ENCODE results near the gene CTNNA2. TPM values are rescaled to one million over a fixed set of nuclear protein-coding genes. Genes with fewer than 3 reads are reported as not detected.
"Not testable (repeated sequence)": the region's sequence is repeated elsewhere in the genome, so short reads cannot be mapped to it uniquely, and the experiment has no call there.

Gene CTNNA2
- total and polyA plus RNA-seq, 11 donors, result 0.20 to 0.81 TPM; not detected in 9

- Histone ChIP-seq H3K27me3 (no peaks in the 10 kb centered on the region), H3K4me3 (no peak overlapping the region), H3K4me1 (no peaks in the 10 kb centered on the region), H3K27ac (no peak overlapping the region), H3K9me3 (no peaks in the 10 kb centered on the region), H3K36me3 (no peaks in the 10 kb centered on the region)
- intact Hi-C loops (cut with DNase I), result no loop called here
- WGBS, 4 donors, result 61 to 78% (median 69%) methylated on average over 2 of the region's 2 CpGs
- TF ChIP-seq POLR2A (IDR thresholded peaks at IDR 0.05), result no peak
- TF ChIP-seq, protein P1, sequence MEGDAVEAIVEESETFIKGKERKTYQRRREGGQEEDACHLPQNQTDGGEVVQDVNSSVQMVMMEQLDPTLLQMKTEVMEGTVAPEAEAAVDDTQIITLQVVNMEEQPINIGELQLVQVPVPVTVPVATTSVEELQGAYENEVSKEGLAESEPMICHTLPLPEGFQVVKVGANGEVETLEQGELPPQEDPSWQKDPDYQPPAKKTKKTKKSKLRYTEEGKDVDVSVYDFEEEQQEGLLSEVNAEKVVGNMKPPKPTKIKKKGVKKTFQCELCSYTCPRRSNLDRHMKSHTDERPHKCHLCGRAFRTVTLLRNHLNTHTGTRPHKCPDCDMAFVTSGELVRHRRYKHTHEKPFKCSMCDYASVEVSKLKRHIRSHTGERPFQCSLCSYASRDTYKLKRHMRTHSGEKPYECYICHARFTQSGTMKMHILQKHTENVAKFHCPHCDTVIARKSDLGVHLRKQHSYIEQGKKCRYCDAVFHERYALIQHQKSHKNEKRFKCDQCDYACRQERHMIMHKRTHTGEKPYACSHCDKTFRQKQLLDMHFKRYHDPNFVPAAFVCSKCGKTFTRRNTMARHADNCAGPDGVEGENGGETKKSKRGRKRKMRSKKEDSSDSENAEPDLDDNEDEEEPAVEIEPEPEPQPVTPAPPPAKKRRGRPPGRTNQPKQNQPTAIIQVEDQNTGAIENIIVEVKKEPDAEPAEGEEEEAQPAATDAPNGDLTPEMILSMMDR (IDR thresholded peaks at IDR 0.05), result no peak
- ATAC-seq (no peak), DNase-seq (no peak)
These were observed 682.2 kb downstream of the CTNNA2 start for GRCh38 chr2:80195034-80195433.

GRCh38 chr2:80198042-80198441, 685.2 kb downstream of the CTNNA2 start:
- no peak for ATAC-seq
- TF ChIP-seq, protein P1 (IDR thresholded peaks at IDR 0.05), result no peak
- no peak for TF ChIP-seq POLR2A (IDR thresholded peaks at IDR 0.05)
- Histone ChIP-seq H3K4me3 (no peak overlapping the region), H3K27ac (no peak overlapping the region), H3K9me3 (no peaks in the 10 kb centered on the region), H3K4me1 (no peaks in the 10 kb centered on the region), H3K27me3 (no peaks in the 10 kb centered on the region), H3K36me3 (no peaks in the 10 kb centered on the region)
- intact Hi-C loops (cut with DNase I), result no loop called here
- 65 to 82% (median 76%) methylated on average over 2 of the region's 2 CpGs for WGBS, 4 donors
- no peak for DNase-seq

DNA sequence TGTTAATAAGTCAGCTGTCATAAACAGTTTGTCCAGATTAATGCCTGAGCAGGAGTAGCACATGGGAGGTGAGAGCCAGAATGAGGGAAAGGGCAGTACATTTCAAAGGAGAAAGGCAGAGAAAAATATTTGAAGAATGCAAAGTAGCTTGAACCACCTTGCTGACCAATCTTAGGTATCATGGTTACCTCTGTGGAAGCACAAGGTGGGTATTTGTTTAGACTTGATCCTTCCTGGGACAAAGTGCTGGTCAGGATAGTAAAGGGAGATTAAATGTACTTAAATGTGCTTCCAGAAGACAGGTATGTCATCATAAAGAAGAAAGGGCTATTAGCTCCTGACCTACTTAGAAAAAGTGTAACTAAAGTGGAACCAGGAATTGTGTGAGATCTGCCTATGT, 686.7 kb downstream of the CTNNA2 start:
- Histone ChIP-seq H3K36me3 (no peaks in the 10 kb centered on the region), H3K4me1 (no peaks in the 10 kb centered on the region), H3K27me3 (no peaks in the 10 kb centered on the region), H3K27ac (no peak overlapping the region), H3K4me3 (no peak overlapping the region), H3K9me3 (peaks cover 0 to 6% (median 0%) of the 10 kb centered on the region in 12 donors)
- DNase-seq, result no peak
- no peak for TF ChIP-seq POLR2A (IDR thresholded peaks at IDR 0.05)
- TF ChIP-seq, protein P1 (IDR thresholded peaks at IDR 0.05), result no peak
- intact Hi-C loops (cut with DNase I), result no loop called here
- ATAC-seq, result no peak

GRCh38 chr2:80203929-80204328, 691.1 kb downstream of the CTNNA2 start:
- H3K36me3 ChIP-seq; H3K4me1 ChIP-seq; ATAC-seq; H3K27ac ChIP-seq; H3K27me3 ChIP-seq; intact Hi-C loops (cut with DNase I); H3K9me3 ChIP-seq; DNase-seq; H3K4me3 ChIP-seq: not testable (repeated sequence)
- 88 to 92% (median 91%) methylated on average over 4 of the region's 4 CpGs for WGBS, 4 donors

GRCh38 chr2:80205498-80205897, 692.6 kb downstream of the CTNNA2 start:
- no peak for DNase-seq
- WGBS, 4 donors, result 85 to 93% (median 90%) methylated on average over 2 of the region's 2 CpGs
- no peaks in the 10 kb centered on the region for H3K4me1 ChIP-seq
- no peaks in the 10 kb centered on the region for H3K27me3 ChIP-seq
- no peak overlapping the region for H3K27ac ChIP-seq
- H3K9me3 ChIP-seq, result peaks cover 0 to 6% (median 0%) of the 10 kb centered on the region in 12 donors
- intact Hi-C loops (cut with DNase I), result no loop called here
- H3K36me3 ChIP-seq, result no peaks in the 10 kb centered on the region
- TF ChIP-seq, protein P1 (IDR thresholded peaks at IDR 0.05), result no peak
- TF ChIP-seq POLR2A (IDR thresholded peaks at IDR 0.05), result no peak
- no peak for ATAC-seq
- no peak overlapping the region for H3K4me3 ChIP-seq
